Measurements from ENCODE around the gene FNIP2.

The FNIP2 gene

GRCh38 chr4:158813113-158813512 is 44.3 kb downstream of the FNIP2 start:
- TF ChIP-seq CTCF (IDR thresholded peaks at IDR 0.05; ENCODE audit: control insufficient read depth, extremely low read depth, insufficient read depth), result no peak
- no peak for DNase-seq (ENCODE audit: low read depth)
- H3K4me3 ChIP-seq (ENCODE audit: low read depth, low read length), result no peak overlapping the region

GRCh38 chr4:158814207-158814606 is 45.4 kb downstream of the FNIP2 start:
- no peak overlapping the region for H3K4me3 ChIP-seq (ENCODE audit: low read depth, low read length)
- no peak for TF ChIP-seq CTCF (IDR thresholded peaks at IDR 0.05; ENCODE audit: control insufficient read depth, extremely low read depth, insufficient read depth)
- peak; percentile 74 for DNase-seq (ENCODE audit: low read depth)

GRCh38 chr4:158814636-158815330 is 46.0 kb downstream of the FNIP2 start:
- DNase-seq (ENCODE audit: low read depth), result no peak
- no peak overlapping the region for H3K4me3 ChIP-seq (ENCODE audit: low read depth, low read length)
- no peak for TF ChIP-seq CTCF (IDR thresholded peaks at IDR 0.05; ENCODE audit: control insufficient read depth, extremely low read depth, insufficient read depth)

- TF ChIP-seq CTCF (IDR thresholded peaks at IDR 0.05; ENCODE audit: control insufficient read depth, extremely low read depth, insufficient read depth), result no peak
- H3K4me3 ChIP-seq (ENCODE audit: low read depth, low read length), result no peak overlapping the region
- no peak for DNase-seq (ENCODE audit: low read depth)
Measured at GRCh38 chr4:158816955-158817354, 48.1 kb downstream of the FNIP2 start.

DNA sequence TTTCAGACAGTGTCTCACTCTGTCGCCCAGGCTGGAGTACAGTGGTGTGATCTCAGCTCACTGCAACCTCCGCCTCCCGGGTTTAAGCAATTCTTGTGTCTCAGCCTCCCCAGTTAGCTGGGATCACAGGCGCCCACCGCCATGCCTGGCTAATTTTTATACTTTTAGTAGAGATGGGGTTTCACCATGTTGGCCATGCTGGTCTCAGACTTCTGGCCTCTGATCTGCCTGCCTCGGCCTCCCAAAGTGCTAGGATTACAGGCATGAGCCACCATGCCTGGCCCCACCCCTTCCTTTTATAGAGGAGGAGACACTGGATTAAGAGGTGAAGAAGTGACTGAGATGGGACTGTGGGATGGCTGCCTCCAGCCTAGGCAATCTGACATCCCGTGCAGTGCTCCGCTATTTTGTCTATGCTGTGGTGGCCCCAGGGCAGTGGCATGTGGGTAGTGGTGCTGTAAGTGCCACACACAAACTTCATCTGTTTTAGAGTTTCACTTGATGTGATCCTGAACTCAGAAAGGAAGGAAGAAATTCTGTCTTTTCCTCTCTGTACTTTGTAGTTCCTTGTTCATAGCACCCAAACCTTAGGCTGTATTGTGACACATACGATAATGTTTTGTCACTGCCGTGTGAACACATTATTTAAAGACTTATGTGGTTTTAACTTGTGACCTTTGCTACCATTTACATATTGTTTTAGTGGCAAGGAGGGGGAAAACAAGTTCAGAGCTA is 48.9 kb downstream of the FNIP2 start:
- no peak for TF ChIP-seq CTCF (IDR thresholded peaks at IDR 0.05; ENCODE audit: control insufficient read depth, extremely low read depth, insufficient read depth)
- H3K4me3 ChIP-seq (ENCODE audit: low read depth, low read length), result no peak overlapping the region
- DNase-seq (ENCODE audit: low read depth), result no peak

- no peak overlapping the region for H3K4me3 ChIP-seq (ENCODE audit: low read depth, low read length)
- DNase-seq (ENCODE audit: low read depth), result no peak
- no peak for TF ChIP-seq CTCF (IDR thresholded peaks at IDR 0.05; ENCODE audit: control insufficient read depth, extremely low read depth, insufficient read depth)
Measured at GRCh38 chr4:158818560-158819140, 49.8 kb downstream of the FNIP2 start.

Data from LNCaP clone FGC (cell line).